ENCODE data around the gene IGFBPL1. TPM values are rescaled to one million over a fixed set of nuclear protein-coding genes. Genes with fewer than 3 reads are reported as not detected.
A peak's percentile ranks its signal among the peaks of the same experiment; 100 is the strongest.

IGFBPL1 gene
- total RNA-seq, 1 donor from 2014 or later, result 10.0 TPM

- DNase-seq (ENCODE audit: low read depth), result no peak
- H3K27me3 ChIP-seq (ENCODE audit: control insufficient read depth, insufficient read depth, low read length), result no peaks in the 10 kb centered on the region
- no peak for TF ChIP-seq CTCF (IDR thresholded peaks at IDR 0.05; ENCODE audit: insufficient read depth, low read length, poor library complexity, severe bottlenecking)
- no peaks in the 10 kb centered on the region for H3K36me3 ChIP-seq (ENCODE audit: control insufficient read depth, insufficient read depth, low read length)
- H3K4me3 ChIP-seq (ENCODE audit: low read depth, low read length), result no peak overlapping the region
These were observed 49.2 kb downstream of the IGFBPL1 start for GRCh38 chr9:38374847-38375571.

- no peak for TF ChIP-seq CTCF (IDR thresholded peaks at IDR 0.05; ENCODE audit: insufficient read depth, low read length, poor library complexity, severe bottlenecking)
- Histone ChIP-seq H3K27me3 (ENCODE audit: control insufficient read depth, insufficient read depth, low read length) (no peaks in the 10 kb centered on the region), H3K36me3 (ENCODE audit: control insufficient read depth, insufficient read depth, low read length) (no peaks in the 10 kb centered on the region), H3K4me3 (ENCODE audit: low read depth, low read length) (no peak overlapping the region)
- DNase-seq (ENCODE audit: low read depth), result no peak
These were observed 50.6 kb downstream of the IGFBPL1 start for GRCh38 chr9:38373679-38374078.

- no peak for DNase-seq (ENCODE audit: low read depth)
- no peak for TF ChIP-seq CTCF (IDR thresholded peaks at IDR 0.05; ENCODE audit: insufficient read depth, low read length, poor library complexity, severe bottlenecking)
- Histone ChIP-seq H3K4me3 (ENCODE audit: low read depth, low read length) (no peak overlapping the region), H3K36me3 (ENCODE audit: control insufficient read depth, insufficient read depth, low read length) (no peaks in the 10 kb centered on the region), H3K27me3 (ENCODE audit: control insufficient read depth, insufficient read depth, low read length) (no peaks in the 10 kb centered on the region)
These were observed 51.3 kb downstream of the IGFBPL1 start for GRCh38 chr9:38372762-38373619.

- peak; percentile 59 for TF ChIP-seq CTCF (IDR thresholded peaks at IDR 0.05; ENCODE audit: insufficient read depth, low read length, poor library complexity, severe bottlenecking)
- H3K27me3 ChIP-seq (ENCODE audit: control insufficient read depth, insufficient read depth, low read length), result no peaks in the 10 kb centered on the region
These were observed 52.8 kb downstream of the IGFBPL1 start for GRCh38 chr9:38371495-38371894.

GRCh38 chr9:38370176-38370575 lies 54.1 kb downstream of the IGFBPL1 start:
- Histone ChIP-seq H3K4me3 (ENCODE audit: low read depth, low read length) (no peak overlapping the region), H3K27me3 (ENCODE audit: control insufficient read depth, insufficient read depth, low read length) (no peaks in the 10 kb centered on the region), H3K36me3 (ENCODE audit: control insufficient read depth, insufficient read depth, low read length) (no peaks in the 10 kb centered on the region)
- TF ChIP-seq CTCF (IDR thresholded peaks at IDR 0.05; ENCODE audit: insufficient read depth, low read length, poor library complexity, severe bottlenecking), result no peak
- no peak for DNase-seq (ENCODE audit: low read depth)

More at GRCh38 chr9:38371495-38371894, 52.8 kb downstream of the IGFBPL1 start:
- Histone ChIP-seq H3K4me3 (ENCODE audit: low read depth, low read length) (no peak overlapping the region), H3K36me3 (ENCODE audit: control insufficient read depth, insufficient read depth, low read length) (no peaks in the 10 kb centered on the region)
- no peak for DNase-seq (ENCODE audit: low read depth)
